Tibial nerve (tissue), 3 donors: ENCODE results near the gene ZNF157.

Experiments
- POLR2A ChIP-seq, 2 donors: fragments of 450-650 bp; IDR thresholded peaks; one replicate each; pipeline ENCODE4 v1.6.1; 2017; ENCODE audit warnings: antibody characterized with exemption in 2 of 2, mild to moderate bottlenecking in 2 of 2, moderate library complexity in 2 of 2
- TF ChIP-seq, protein P1 (sequence below), 5 experiments: fragments of 200-600 bp in 3 of 5; fragments of 450-650 bp in 2 of 5; sonication (generic) in 3 of 5; IDR thresholded peaks; one replicate each; pipeline ENCODE4 v1.5.1; 2016 to 2019; ENCODE audit warnings: antibody characterized with exemption in 5 of 5, mild to moderate bottlenecking in 3 of 5, moderate library complexity in 2 of 5

DNA sequence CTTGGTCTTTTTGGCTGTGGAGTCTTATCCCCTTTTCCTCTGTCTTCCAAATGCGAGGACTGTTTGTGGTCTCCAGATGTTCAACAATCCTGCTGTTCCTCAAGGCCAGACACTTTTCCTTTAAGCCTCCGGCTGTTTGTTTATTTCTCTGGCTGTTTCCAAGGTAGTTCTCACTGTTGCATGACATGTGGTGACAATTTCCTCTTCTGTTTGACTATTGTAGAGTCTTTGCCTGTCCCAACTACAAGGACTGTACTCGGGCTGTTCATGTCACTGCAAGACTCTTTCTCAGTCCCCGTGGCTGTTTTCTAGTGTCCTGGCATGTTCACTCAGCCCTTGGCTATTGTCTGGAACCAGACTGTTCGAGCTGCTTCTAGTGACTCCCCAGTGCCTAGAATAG, 50.6 kb downstream of the ZNF157 start:
- TF ChIP-seq, protein P1, sequence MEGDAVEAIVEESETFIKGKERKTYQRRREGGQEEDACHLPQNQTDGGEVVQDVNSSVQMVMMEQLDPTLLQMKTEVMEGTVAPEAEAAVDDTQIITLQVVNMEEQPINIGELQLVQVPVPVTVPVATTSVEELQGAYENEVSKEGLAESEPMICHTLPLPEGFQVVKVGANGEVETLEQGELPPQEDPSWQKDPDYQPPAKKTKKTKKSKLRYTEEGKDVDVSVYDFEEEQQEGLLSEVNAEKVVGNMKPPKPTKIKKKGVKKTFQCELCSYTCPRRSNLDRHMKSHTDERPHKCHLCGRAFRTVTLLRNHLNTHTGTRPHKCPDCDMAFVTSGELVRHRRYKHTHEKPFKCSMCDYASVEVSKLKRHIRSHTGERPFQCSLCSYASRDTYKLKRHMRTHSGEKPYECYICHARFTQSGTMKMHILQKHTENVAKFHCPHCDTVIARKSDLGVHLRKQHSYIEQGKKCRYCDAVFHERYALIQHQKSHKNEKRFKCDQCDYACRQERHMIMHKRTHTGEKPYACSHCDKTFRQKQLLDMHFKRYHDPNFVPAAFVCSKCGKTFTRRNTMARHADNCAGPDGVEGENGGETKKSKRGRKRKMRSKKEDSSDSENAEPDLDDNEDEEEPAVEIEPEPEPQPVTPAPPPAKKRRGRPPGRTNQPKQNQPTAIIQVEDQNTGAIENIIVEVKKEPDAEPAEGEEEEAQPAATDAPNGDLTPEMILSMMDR (IDR thresholded peaks at IDR 0.05): no peak
- no peak for TF ChIP-seq POLR2A (IDR thresholded peaks at IDR 0.05)
